Glomerular visceral epithelial cell (primary cell): ENCODE measurements around the gene SRRM2.

Experiments used
- DNase-seq: peaks from one replicate; pipeline ENCODE4 v3.0.0-alpha.2; 2016; ENCODE audit errors: extremely low spot score

Gene SRRM2

DNA sequence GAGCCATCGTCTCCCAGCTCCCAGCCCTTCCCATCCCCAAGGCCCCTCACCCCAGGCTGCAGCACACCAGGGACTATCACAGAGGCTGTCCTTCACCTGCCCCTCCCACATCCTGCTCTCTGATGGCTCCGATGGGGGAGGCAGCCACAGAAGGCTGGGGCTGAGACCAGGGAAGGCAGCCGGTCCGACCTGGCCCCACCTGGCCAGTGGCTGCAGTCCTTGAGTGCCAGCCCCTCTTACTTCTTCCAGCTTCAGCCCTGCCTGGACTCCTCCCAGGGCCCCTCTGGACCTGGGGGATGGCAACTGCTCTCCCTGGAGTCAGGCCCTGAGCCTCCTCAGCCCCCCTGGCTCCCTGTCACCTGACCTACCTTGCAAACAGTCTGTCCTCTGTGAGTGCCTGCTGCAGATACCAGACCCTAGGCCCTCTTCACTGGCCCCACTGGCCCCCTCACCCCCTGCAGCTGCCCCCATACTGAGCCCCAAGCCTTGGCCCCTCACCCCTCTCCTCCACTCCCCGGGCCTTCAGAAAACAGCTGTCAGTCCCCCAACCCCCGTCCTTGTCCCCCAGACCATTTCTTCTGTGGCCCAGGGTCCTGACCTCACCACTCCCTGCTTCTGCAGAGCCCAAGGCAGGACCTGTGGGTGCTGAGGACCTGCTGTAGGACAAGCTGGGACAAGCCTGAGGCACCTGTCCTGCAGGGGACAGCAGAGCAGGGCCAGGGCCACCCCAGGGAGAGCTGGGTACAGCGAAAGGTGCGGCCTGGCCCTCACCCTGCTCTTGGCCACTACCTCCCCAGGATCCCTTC lies 12.6 kb upstream of the SRRM2 start:
- no peak for DNase-seq

DNA sequence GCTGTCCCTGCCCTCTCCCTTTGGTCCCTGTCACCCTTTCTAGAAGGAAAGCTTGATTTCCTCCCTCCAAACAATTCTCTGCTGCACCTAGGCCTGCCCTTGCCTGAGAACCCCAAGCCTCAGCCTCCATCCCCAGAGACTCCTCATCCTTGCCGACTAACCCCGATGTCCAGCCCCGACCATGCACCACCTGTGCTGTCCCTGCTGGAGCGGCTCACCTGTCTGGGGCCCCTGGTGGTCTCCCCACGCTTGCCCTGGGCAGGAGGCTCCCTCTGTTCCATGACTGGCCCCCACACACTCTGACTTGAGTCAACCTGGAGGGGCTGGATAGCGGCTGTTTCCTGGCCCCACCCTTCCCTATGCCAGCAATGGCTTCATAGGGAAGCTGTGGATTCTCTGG lies 12.0 kb upstream of the SRRM2 start:
- no peak for DNase-seq

DNA sequence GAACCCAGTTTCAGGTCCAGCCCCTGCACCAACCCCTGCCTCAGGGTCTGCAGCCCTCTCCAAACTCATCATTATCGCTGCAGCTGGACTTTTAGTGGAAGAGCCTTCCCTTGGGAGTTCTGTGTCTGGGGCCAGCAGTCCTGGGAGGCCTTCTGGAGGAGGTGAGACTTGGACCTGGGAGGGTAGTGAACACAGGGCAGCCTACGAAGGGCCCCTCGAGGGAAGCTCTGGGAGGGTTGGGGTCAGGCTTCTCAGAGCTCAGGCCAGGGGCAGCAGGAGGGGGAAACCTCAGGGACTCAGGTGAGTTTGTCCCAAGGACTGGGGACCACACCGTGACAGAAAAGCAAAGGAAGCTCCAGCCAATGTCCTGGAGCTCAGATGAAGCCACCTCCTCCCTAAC lies 11.3 kb upstream of the SRRM2 start:
- no peak for DNase-seq

DNA sequence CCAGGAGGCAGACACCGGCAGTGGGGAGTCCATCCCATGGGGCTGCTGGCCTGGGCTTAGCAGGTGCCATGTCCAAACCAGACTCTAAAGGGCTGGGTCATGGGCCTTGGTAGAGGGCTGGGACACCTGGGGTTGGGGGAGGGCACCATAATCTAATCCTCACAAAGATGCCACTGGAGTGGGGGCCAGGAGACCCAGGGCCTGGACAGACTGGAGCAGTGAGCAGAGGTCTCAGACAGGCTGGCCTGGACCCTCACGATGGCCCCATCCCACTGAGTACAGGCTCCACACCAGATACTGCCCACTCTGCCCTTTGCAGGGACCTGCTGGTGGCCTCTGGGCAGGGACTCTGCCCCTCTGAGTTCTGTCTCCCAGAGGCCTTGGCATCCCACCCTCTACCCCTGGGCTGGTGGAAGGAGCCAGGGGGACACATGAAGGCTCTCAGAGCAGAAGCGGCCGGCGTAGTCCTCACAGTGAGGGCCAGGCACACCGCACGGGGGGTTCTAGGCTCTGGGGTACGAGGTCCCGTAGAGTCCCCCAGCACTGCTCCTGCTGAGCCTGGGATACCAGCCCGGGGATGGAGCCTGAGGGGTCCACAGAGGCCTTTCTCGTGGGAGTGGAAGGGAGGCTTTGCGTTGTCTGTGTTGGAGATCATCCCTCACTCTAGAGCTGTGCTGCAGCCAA lies 10.0 kb upstream of the SRRM2 start:
- DNase-seq = no peak

DNA sequence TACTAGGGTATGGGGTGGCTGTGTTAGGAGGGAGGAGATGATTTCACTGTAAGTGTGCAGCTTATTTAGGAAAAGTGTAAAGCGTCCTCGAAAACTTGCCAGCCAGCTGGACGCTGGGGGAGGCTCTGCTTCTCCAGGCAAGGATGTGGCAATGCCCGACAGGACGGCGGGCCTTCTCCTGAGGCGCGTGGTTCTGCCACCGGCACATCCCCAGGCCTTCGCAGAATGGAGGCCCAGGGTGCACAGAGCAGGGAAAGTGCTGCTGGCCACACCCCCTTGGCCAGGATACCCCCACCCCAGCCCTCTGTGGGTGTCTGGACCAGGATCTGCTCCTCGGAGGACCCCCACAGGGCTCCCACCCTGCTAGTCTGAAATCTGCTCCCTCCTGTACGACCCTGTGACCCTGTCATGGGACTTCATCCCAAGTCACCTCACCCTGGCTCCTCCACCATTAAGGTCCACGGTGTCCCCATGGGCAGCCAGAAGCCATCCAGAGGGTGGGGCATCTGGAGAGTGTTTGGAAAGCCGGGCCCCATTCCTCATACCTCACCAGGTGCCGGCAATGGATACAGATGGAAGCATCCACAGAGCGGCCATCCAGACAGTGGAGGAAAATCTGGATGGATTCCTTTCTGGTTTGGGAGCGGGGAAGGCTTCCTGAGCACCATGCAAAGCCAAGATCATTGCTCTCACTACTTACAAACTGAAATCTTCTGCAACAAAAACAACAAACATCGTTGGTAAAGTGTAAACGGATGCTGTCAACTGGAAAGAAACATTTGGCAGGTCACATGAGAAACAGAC lies 9.2 kb upstream of the SRRM2 start:
- no peak for DNase-seq

DNA sequence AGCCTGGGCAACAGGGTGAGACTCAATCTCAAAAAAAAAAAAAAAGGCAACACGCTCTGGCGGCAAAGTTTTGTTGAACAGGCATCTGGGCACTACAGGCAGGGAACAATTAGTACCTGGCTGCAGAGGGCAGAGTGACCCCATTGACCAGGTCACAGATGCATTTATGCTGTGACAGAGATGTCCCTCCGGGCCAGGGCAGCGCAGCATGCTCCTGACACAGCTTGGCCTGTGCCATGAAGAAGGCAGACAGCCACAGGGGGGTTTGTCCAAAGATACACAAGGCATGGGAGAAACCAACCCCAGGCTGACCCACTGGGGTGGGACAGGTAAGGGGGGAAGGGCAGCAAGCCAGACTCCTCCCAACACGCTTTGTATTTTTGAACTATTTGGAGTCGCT lies 7.7 kb upstream of the SRRM2 start:
- no peak for DNase-seq

DNA sequence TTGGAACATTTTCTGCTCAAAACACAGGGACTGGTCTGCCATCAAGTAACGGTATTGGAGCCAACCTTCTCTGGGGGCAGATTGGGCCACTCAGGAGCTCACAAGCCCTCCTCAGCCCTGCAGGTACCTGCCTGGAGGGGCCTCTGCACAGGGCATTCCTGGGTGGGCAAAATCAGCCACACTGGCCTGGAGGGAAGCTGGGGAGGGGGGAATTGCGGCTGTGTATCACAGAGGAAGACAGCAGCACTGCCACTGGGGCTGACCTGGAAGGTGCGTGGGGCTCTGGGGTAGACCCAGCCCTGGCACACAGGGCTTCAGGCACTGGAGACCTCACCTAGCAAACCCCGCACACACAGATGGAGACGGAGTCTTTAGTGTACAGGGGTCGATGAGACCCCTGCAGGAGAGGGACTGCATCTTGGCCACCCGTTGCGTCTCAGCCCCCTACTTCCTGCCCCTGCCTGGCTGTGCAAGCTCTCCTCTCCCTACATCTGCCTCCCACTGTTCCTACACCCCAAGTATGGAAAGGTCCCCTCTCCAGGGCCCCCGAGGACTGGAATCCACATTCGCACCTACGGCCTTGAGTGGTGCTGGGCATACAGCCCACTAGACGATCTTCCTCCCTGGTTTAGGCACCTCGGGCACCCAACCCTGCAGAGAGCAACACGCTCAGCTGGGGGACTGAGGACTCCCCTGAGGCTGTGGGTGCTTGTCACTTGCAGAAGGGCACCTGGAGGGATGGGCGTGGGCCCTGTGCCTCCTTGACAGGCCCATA lies 7.1 kb upstream of the SRRM2 start:
- DNase-seq = no peak

DNA sequence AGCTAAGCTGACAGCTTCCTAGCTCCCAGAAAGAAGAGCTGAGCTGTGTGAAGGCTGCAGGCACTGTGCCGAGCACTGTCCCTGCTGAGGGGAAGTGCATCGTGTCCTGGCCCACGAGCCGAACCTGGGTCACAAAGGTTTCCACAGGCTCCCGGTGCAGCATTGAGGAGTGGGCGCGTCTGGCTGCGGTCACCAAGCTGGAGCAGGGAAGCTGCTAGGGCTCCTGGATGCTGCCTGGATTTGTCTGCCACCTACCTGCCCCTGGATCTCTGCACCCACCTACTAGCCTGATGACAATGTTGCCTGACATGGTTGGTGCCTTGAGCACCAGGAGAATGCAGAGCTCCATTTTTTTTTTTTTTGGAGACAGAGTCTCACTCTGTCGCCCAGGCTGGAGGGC lies 6.5 kb upstream of the SRRM2 start:
- no peak for DNase-seq

DNA sequence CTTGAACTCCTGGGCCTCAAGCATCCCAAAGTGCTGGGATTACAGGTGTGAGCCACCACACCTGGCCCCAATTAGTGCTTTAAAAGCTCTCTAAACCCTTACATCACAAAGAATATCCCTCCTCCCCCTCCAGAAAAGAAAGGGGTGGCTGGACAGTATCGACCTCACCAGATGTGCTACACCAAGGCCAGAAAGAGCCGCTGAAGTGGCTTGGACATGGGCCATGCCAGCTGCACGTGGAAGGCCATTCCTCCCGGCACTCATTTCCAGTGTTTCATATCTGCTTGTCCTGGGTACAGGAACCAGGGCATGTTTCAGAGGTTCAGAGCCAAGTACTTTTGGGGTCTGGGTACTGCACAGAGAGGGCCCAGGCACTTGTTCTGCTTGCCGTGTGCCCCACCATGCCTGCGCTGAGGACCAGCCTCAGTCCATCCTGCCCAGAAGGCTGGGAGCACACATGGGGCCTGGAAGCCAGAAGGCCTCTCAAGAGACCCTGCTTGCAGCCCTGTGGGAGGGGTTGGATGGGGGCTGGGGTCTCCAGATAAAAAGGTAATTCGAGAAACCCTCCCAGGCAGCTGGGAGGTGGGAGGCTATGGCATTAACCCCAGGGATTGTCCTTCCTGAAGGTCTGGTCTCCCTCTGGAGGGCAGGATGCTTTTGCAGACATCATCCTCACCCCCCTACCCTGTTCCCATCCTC lies 3.5 kb upstream of the SRRM2 start:
- no peak for DNase-seq

DNA sequence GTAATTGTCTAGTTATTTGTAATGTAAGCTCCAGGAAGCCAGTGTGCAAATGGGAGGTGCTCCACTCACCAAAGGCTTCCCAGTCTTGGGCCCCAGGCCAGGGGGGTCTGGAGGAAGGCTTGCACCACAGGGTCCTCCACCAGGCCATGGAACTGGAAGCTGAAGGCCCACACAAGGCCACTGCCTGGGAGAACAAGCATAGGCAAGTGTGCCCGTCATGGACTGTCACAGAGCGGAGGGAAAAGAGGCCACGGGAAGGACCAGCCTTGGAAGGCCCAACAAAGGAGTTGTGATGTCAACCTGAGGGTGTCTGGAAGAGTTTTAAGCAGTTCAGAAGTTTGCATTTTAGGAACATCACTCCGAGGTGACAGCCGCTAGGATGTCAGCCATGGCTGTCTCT lies 3.0 kb upstream of the SRRM2 start:
- DNase-seq = no peak

DNA sequence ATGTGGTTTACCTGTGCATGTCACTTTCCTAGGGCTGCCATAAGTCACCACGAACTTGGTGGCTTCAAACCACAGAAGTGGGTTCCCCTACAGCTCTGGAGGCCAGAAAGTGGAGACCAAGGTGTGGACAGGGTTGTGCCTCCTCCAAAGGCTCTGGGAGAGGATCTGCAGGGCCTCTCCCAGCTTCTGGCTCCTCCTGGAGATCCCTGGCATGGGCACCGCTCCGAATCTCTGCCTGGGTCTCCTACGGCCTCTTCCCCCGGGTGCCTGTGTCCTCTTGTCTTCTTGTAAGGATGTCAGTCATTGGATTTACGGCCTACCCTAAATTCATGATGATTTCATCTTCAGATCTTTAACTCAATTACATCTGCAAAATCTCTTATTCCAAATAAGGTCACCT lies 2.5 kb upstream of the SRRM2 start:
- no peak for DNase-seq

DNA sequence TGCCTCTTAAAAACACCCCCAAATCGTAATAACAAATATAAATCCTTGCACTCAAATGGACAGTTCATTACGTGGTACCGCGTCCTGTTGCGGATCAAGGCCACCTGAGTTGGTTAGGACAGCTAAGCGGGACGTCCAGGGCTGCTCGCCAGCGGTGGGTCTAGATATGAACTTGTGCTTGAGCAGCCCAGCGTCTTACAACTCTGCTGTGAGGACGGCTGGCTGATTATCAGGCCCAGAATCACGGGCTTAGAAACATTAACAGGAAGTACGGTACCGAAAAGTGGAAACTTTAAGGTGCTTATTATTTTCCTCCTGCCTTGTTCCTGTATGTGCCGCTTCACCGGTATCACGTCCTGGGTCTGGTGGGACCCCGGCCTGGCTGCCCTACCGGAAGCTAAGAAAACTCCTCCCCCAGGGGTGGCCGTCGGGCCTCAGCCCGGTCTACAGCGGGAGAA lies 832 bp upstream of the SRRM2 start:
- peak; percentile 62 for DNase-seq

DNA sequence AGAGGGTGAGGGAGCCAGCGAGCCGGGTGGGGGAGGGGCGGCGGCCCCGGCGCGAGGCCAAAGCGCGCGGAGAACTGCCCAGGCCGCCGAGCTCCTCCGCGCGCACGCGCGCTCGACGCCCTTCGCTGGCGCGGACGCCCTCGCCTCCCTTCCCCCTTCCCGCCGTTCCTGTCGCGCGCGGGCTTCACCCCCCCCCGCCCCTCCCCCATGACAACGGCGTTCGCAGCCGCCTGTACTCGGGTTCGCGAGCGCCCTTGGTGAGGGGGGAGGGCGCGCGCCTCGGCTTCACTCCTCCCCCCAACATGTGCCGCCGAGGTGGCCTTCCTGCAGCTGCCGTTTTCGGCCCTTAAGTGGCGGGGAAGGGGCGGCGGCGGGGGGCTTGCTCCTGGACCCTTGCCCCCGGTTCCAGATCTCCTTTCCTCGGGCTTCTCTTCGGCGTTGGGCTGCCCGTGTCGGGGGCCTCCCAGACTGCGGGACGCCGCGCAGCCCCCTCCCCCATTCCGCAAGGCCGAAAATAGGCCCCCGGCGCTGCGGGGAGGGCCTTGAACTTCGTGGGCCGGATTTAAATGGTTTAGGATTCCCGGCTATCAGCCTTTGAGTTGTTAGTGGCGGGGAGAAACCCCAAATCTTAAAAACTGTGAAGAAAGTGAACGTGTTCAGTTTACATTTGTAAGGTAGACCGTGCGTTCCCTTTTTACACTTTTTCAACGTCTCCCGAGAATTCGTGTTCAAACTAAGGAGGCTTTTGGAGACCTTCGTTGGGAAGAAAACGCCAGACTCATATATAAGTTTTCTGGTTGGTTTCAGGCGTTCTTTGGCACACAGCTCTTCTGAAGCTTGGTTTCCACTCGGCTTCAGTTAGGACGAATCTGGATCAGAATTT lies 653 bp downstream of the SRRM2 start:
- peak; percentile 80 for DNase-seq

DNA sequence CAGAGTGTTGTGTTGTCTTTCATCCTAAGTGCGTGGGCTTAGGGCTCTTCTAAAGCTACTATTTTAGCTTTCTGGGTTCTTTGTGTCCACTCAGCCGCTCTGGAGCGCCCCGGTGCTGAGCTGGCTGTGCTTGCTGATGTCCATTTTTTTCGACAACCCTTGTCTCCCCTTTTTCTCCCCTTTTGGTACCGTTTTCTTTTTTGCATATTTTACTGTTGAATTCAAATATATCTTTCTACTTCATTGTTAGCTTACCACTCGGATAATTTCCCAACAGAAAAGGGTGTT lies 1.2 kb downstream of the SRRM2 start:
- no peak for DNase-seq

DNA sequence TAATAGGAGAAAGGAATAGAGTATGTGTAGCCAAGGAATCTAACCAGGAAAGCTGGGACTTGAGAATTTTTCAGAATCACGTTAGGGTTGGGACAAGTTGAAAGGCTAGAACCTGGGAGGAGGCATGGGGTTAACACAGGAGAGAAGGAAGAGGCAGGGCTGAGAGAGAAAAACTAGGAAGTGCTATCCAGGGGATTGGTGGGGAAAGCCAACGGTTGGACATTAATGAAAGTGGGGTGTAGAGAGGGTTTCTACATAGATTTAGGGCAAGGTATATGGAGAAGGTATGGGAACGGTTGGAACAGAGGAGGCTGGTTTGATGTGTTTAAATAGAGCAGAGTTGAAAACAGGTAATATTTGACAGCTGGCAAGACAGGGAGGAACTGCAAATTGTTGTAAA lies 2.7 kb downstream of the SRRM2 start:
- DNase-seq = no peak

DNA sequence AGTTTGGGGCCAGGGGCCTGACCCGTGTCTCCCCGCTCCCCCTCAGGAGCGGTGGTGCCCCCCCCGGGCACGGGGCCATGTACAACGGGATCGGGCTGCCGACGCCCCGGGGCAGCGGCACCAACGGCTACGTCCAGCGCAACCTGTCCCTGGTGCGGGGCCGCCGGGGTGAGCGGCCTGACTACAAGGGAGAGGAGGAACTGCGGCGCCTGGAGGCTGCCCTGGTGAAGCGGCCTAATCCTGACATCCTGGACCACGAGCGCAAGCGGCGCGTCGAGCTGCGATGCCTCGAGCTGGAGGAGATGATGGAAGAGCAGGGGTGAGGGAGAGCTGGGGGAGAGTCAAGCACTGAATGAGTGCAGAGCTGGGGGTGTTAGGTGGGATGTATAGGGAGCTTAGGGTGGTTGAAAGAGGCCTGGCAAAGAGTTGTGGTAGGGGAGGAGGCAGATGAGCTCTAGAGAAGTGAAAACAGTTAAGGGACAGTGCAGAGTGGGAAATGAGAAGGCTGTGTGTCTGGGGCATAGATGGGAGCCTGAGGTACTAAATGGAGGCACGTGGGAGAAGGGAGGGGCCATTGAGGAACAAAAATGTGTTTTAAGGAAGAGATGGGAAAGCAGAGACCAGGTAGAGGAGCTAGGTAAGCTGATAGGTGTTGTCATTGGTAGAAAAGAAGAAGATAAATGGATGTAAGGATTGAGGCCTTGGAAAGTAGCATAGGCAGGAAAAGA lies 4.0 kb downstream of the SRRM2 start:
- no peak for DNase-seq

DNA sequence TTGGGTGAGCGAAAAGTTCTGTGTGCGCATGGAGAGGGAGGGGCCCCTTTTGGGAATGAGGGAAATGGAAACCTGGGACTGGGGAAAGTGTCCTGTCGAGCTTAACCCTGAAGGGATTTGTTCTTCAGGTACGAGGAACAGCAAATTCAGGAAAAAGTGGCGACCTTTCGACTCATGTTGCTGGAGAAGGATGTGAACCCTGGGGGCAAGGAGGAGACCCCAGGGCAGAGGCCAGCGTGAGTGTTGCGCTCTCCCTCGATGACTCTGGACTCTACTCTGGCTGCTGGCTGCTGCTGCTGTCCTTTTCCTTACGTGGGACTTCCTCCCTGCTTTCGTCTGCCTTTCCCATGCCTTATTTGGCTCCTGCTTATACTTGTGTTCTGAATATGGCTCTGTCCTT lies 4.9 kb downstream of the SRRM2 start:
- no peak for DNase-seq

DNA sequence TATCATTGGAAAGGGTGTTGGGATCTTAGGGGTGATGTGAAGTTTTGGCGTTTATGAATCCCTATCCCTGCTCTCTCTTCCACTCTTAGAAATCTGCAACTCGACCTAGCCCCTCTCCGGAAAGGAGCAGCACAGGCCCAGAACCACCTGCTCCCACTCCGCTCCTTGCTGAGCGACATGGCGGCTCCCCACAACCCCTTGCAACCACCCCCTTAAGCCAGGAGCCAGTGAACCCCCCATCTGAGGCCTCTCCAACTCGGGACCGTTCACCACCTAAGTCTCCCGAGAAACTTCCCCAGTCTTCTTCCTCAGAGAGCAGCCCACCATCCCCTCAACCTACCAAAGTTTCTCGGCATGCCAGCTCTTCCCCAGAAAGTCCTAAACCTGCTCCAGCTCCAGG lies 9.0 kb downstream of the SRRM2 start:
- DNase-seq = no peak

DNA sequence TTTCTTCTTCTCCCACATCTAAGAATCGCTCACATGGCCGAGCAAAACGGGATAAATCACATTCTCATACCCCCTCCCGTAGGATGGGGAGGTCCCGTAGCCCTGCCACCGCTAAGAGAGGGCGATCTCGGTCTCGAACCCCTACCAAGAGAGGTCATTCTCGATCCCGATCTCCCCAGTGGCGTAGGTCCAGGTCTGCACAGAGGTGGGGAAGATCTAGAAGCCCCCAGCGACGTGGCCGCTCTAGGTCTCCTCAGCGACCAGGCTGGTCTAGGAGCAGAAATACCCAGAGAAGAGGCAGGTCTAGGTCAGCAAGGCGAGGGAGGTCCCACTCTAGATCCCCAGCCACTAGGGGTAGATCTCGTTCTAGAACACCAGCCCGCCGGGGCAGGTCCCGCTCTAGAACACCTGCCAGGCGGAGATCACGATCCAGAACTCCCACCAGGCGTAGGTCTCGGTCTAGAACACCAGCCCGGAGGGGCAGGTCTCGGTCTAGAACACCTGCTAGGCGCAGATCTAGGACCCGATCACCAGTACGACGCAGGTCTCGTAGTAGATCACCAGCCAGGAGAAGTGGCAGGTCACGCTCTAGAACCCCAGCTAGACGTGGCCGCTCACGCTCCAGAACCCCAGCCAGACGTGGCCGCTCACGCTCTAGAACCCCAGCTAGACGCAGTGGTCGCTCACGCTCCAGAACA lies 9.6 kb downstream of the SRRM2 start:
- DNase-seq = no peak
